Endothelial cell of umbilical vein (primary cell): ENCODE results near the gene PHACTR1. TPM values are rescaled to one million over a fixed set of nuclear protein-coding genes. Genes with fewer than 3 reads are reported as not detected.

Source experiments
- BruUV-seq: library from RNA; stranded (reverse); fragments of 400-500 nt; replicated peaks from 2 replicates; lab custom pipeline; 2021; lab: Mats Ljungman, UMichigan
- CTCF ChIA-PET: fragments of 300-600, 350-600 bp; sonication (Branson Sonifier 250); formaldehyde crosslinking; loops from one replicate; lab custom pipeline; 2021; ENCODE audit warnings: antibody characterized with exemption, inconsistent platforms; lab: Charles Lee
- POLR2A ChIA-PET: fragments of 300-600, 350-600 bp; sonication (Branson Sonifier 250); formaldehyde crosslinking; loops from one replicate; lab custom pipeline; 2021; ENCODE audit warnings: antibody characterized with exemption, inconsistent platforms; lab: Charles Lee
- DNase-seq: peaks from one replicate; pipeline ENCODE4 v3.0.0-alpha.2; 2011; ENCODE audit warnings: low read depth, low spot score
- FAIRE-seq: peaks from 2 replicates; lab custom pipeline; 2011; peaks lifted over from hg19 to GRCh38; lab: Jason Lieb, UNC
- H2AFZ ChIP-seq: 2 replicates; pipeline ENCODE4 v1.6.0; 2012; ENCODE audit warnings: low read depth, low read length, control low read depth, inconsistent platforms
- H3K27ac ChIP-seq: 2 replicates; pipeline ENCODE4 v1.5.1; 2011; ENCODE audit warnings: low read depth, mild to moderate bottlenecking, control low read depth, low read length, moderate library complexity; ENCODE audit not compliant: insufficient read depth
- H3K27me3 ChIP-seq, 2 experiments: 2 replicates each; pipeline versions ENCODE4 v1.6.0 to v1.6.1; 2011; ENCODE audit warnings: low read length in 2 of 2, mixed read lengths in 1 of 2; ENCODE audit not compliant: control insufficient read depth in 2 of 2, insufficient read depth in 2 of 2
- H3K36me3 ChIP-seq, 2 experiments: 2 replicates in 1 of 2; 3 replicates in 1 of 2; pipeline ENCODE4 v1.5.1; 2011; ENCODE audit warnings: low read length in 2 of 2, mild to moderate bottlenecking in 1 of 2, moderate library complexity in 1 of 2; ENCODE audit not compliant: control insufficient read depth in 2 of 2, insufficient read depth in 2 of 2; ENCODE audit errors: extremely low read depth in 1 of 2
- H3K4me1 ChIP-seq: 3 replicates; pipeline ENCODE4 v1.5.1; 2011; ENCODE audit warnings: mild to moderate bottlenecking, low read length; ENCODE audit not compliant: control insufficient read depth, insufficient read depth; ENCODE audit errors: extremely low read depth
- H3K4me2 ChIP-seq: 2 replicates; pipeline ENCODE4 v1.6.1; 2011; ENCODE audit warnings: low read length, control low read depth, mixed read lengths; ENCODE audit not compliant: insufficient read depth
- H3K4me3 ChIP-seq, 3 experiments: fragments of 200-600 bp in 1 of 3; sonication (generic), shearing (Covaris generic) in 1 of 3; replicated peaks in 1 of 3; 2 replicates each; pipeline ENCODE4 v1.5.1; 2011 to 2016; ENCODE audit warnings: control low read depth in 3 of 3, low read length in 3 of 3, mild to moderate bottlenecking in 2 of 3, inconsistent platforms in 1 of 3, low read depth in 1 of 3, moderate library complexity in 1 of 3; ENCODE audit not compliant: insufficient read depth in 1 of 3
- H3K79me2 ChIP-seq: 2 replicates; pipeline ENCODE4 v1.6.0; 2012; ENCODE audit warnings: low read length, inconsistent platforms; ENCODE audit not compliant: control insufficient read depth, insufficient read depth
- H3K9ac ChIP-seq: replicated peaks from 2 replicates; pipeline ENCODE3; 2011; ENCODE audit warnings: low read length, control low read depth; ENCODE audit not compliant: insufficient read depth; ENCODE audit errors: extremely low read depth
- H3K9me1 ChIP-seq: replicated peaks from 3 replicates; pipeline ENCODE4 v1.6.0; 2011; ENCODE audit warnings: mild to moderate bottlenecking, low read length; ENCODE audit not compliant: control insufficient read depth, insufficient read depth; ENCODE audit errors: extremely low read depth
- H3K9me3 ChIP-seq: replicated peaks from 2 replicates; pipeline ENCODE4 v1.5.1; 2012; ENCODE audit warnings: low read length, inconsistent platforms; ENCODE audit not compliant: control insufficient read depth, insufficient read depth
- H4K20me1 ChIP-seq: replicated peaks from 2 replicates; pipeline ENCODE3; 2011; ENCODE audit warnings: mild to moderate bottlenecking, low read length; ENCODE audit not compliant: control insufficient read depth, insufficient read depth; ENCODE audit errors: extremely low read depth
- EZH2 ChIP-seq: IDR thresholded peaks from 2 replicates; pipeline ENCODE4 v1.6.1; 2012; ENCODE audit warnings: borderline replicate concordance, low read depth, mild to moderate bottlenecking, moderate library complexity, low read length, inconsistent platforms; ENCODE audit not compliant: severe bottlenecking
- FOS ChIP-seq: IDR thresholded peaks from 2 replicates; pipeline ENCODE4 v1.6.1; 2011; ENCODE audit warnings: mild to moderate bottlenecking, low read length, moderate library complexity, borderline replicate concordance; ENCODE audit not compliant: insufficient read depth
- GATA2 ChIP-seq: IDR thresholded peaks from 2 replicates; pipeline ENCODE4 v1.7.0; 2011; ENCODE audit warnings: low read depth, mild to moderate bottlenecking, moderate library complexity, mixed read lengths, low read length; ENCODE audit not compliant: insufficient read length, insufficient read depth
- JUN ChIP-seq: IDR thresholded peaks from 2 replicates; pipeline ENCODE4 v1.6.1; 2011; ENCODE audit warnings: borderline replicate concordance, low read depth; ENCODE audit not compliant: insufficient read length, insufficient read depth
- MYC ChIP-seq: IDR thresholded peaks from one replicate; pipeline ENCODE4 v1.6.1; 2011; ENCODE audit warnings: mild to moderate bottlenecking, low read depth, low read length
- POLR2A ChIP-seq: IDR thresholded peaks from 2 replicates; pipeline ENCODE4 v1.6.1; 2012; ENCODE audit warnings: low read depth, mild to moderate bottlenecking, control low read depth, low read length
- POLR2AphosphoS5 ChIP-seq: IDR thresholded peaks from 2 replicates; pipeline ENCODE4 v1.6.1; 2012; ENCODE audit warnings: low read depth, mild to moderate bottlenecking, control low read depth, low read length, moderate library complexity; ENCODE audit not compliant: insufficient read depth
- dilution Hi-C: fragments of 300-500 bp; cut with MboI; formaldehyde crosslinking; loops from one replicate; pipeline ENCODE4 v1.15.0; 2019; ENCODE audit warnings: low sequenced_read_pairs; ENCODE audit not compliant: extremely low pct_ligation_motif_present
- intact Hi-C: fragments of 100-400 bp; cut with micrococcal nuclease; formaldehyde crosslinking; loops from one replicate; pipeline ENCODE4 v1.10.0; 2022
- polyA plus RNA-seq, 4 experiments: library from polyadenylated mRNA; depleted of rRNA in 3 of 4; stranded (reverse) in 3 of 4; unstranded in 1 of 4; fragments of >200 nt; gene quantifications; 2 replicates each; pipeline versions ENCODE4 v1.2.1 to v1.2.3, GENCODE V29; 2011 to 2012; ENCODE audit warnings: missing spikeins in 1 of 4
- total RNA-seq: library from RNA; stranded (reverse); gene quantifications from 2 replicates; pipeline ENCODE4 v1.2.3, GENCODE V29; 2021
- TF ChIP-seq, protein P1 (sequence below): IDR thresholded peaks from 2 replicates; pipeline ENCODE4 v1.6.1; 2011; ENCODE audit not compliant: insufficient read depth, insufficient read length
- TF ChIP-seq, protein P2 (sequence below), 2 donors: IDR thresholded peaks; 1 replicate in 1 of 2; 2 replicates in 1 of 2; pipeline ENCODE4 v1.5.1; 2011; ENCODE audit warnings: low read length in 2 of 2, mild to moderate bottlenecking in 2 of 2, moderate library complexity in 2 of 2, control low read depth in 1 of 2, inconsistent platforms in 1 of 2, low read depth in 1 of 2; ENCODE audit not compliant: insufficient read depth in 1 of 2; ENCODE audit errors: extremely low read depth in 1 of 2

The PHACTR1 gene
- total and polyA plus RNA-seq, 2 donors (not counting 3 experiments of a cell fraction or from before 2014, with no cell fraction given) = 2.4 to 23.2 TPM

DNA sequence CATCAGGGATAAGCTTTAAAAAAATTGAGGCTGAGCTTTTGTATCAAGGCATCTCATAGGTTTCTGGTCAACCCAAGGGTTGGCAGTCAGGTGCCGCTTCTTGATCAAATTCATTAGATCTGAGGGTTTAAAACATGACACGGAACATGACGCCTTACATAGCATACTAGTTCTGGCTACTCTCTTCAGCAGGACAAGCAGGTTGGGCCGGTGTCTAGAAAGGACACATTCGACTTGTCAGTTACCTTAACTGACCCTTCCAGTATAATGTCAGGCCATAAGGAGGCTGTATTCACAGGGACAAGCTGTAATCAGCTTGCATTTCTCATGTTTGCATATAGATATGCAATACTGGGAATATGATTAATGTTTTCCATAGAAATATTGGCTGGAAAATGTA is 65.6 kb downstream of the PHACTR1 start:
- POLR2A ChIA-PET = no interaction called here
- no peak overlapping the region for H3K27ac ChIP-seq
- TF ChIP-seq MYC (no peak), EZH2 (no peak), JUN (no peak), POLR2AphosphoS5 (no peak)
- TF ChIP-seq, protein P1, sequence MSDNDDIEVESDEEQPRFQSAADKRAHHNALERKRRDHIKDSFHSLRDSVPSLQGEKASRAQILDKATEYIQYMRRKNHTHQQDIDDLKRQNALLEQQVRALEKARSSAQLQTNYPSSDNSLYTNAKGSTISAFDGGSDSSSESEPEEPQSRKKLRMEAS = no peak
- no peak overlapping the region for H2AFZ ChIP-seq
- H3K4me1 ChIP-seq = no peaks in the 10 kb centered on the region
- intact Hi-C loops (no loop called here), dilution Hi-C loops (no loop called here)
- H4K20me1 ChIP-seq = no peaks in the 10 kb centered on the region
- no peak overlapping the region for H3K9ac ChIP-seq
- no peak for DNase-seq
- no peak for FAIRE-seq
- no peaks in the 10 kb centered on the region for H3K79me2 ChIP-seq
- H3K4me2 ChIP-seq = no peak overlapping the region
- CTCF ChIA-PET = interaction anchor here (0.5 kb wide), 1 partner anchor 24 kb away, joined by 3 read pairs; no protein-coding TSS in a partner anchor
- no TSS peak for BruUV-seq
- no peaks in the 10 kb centered on the region for H3K36me3 ChIP-seq
- H3K9me3 ChIP-seq = no peaks in the 10 kb centered on the region
- H3K27me3 ChIP-seq = peaks cover 0 to 3% of the 10 kb centered on the region in 2 experiments
- H3K9me1 ChIP-seq = no peaks in the 10 kb centered on the region
- H3K4me3 ChIP-seq = no peak overlapping the region

DNA sequence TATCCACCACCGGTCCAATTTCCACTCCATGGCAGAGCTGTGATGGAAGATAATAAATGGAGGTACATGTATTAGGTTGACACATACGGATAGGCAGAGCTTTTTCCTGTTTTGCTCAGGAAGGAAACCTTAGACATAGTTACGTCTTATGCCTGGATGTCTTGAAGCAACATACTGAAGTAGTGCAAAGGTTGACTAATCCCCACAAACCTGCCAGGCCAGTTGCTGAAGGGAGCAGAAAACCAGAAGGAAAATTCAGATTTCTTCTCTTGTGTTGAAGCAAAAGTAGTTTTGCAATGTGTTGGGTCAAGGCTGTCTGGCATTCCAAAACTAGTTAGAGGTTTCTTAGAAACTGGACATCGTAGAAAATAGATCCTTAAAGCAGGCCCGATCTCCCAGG is 68.7 kb downstream of the PHACTR1 start:
- H3K79me2 ChIP-seq = no peaks in the 10 kb centered on the region
- FAIRE-seq (no peak), DNase-seq (no peak)
- H3K4me3 ChIP-seq = no peak overlapping the region
- no peaks in the 10 kb centered on the region for H3K9me3 ChIP-seq
- no peaks in the 10 kb centered on the region for H3K36me3 ChIP-seq
- dilution Hi-C loops = no loop called here
- no peaks in the 10 kb centered on the region for H3K9me1 ChIP-seq
- no peak overlapping the region for H2AFZ ChIP-seq
- intact Hi-C loops = no loop called here
- H3K4me2 ChIP-seq = no peak overlapping the region
- ChIA-PET POLR2A (interaction anchor here (0.6 kb wide), 1 partner anchor 1132 kb away, joined by 3 read pairs; no protein-coding TSS in a partner anchor), CTCF (interaction anchor here (1.4 kb wide), 1 partner anchor 15 kb away, joined by 3 read pairs; no protein-coding TSS in a partner anchor)
- H3K4me1 ChIP-seq = no peaks in the 10 kb centered on the region
- no peaks in the 10 kb centered on the region for H4K20me1 ChIP-seq
- BruUV-seq = no TSS peak
- H3K27ac ChIP-seq = no peak overlapping the region
- peaks cover 0 to 1% of the 10 kb centered on the region in 2 experiments for H3K27me3 ChIP-seq
- H3K9ac ChIP-seq = no peak overlapping the region
- no peak for TF ChIP-seq MYC
- TF ChIP-seq POLR2AphosphoS5 = no peak
- TF ChIP-seq, protein P1 = no peak
- no peak for TF ChIP-seq GATA2
- no peak for TF ChIP-seq JUN
- TF ChIP-seq FOS = no peak
- TF ChIP-seq, protein P2, sequence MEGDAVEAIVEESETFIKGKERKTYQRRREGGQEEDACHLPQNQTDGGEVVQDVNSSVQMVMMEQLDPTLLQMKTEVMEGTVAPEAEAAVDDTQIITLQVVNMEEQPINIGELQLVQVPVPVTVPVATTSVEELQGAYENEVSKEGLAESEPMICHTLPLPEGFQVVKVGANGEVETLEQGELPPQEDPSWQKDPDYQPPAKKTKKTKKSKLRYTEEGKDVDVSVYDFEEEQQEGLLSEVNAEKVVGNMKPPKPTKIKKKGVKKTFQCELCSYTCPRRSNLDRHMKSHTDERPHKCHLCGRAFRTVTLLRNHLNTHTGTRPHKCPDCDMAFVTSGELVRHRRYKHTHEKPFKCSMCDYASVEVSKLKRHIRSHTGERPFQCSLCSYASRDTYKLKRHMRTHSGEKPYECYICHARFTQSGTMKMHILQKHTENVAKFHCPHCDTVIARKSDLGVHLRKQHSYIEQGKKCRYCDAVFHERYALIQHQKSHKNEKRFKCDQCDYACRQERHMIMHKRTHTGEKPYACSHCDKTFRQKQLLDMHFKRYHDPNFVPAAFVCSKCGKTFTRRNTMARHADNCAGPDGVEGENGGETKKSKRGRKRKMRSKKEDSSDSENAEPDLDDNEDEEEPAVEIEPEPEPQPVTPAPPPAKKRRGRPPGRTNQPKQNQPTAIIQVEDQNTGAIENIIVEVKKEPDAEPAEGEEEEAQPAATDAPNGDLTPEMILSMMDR (IDR thresholded peaks at IDR 0.05; ENCODE audit: extremely low read depth in 1 of 2, insufficient read depth in 1 of 2, low read depth in 1 of 2, low read length in 2 of 2) = no peak
- no peak for TF ChIP-seq EZH2
- TF ChIP-seq POLR2A = no peak
